GM19397 (cell line): ENCODE measurements around the gene CSTF2.
"Not testable (repeated sequence)": the region's sequence is repeated elsewhere in the genome, so short reads cannot be mapped to it uniquely, and the experiment has no call there.

Experiments used
- ATAC-seq: cut with Tn5 transposase; IDR thresholded peaks from one replicate; pipeline ENCODE4 v1.9.1; 2021; ENCODE audit warnings: mild to moderate bottlenecking, moderate library complexity; ENCODE audit not compliant: unreplicated experiment

CSTF2 gene

GRCh38 chrX:100819837-100820666 is at the start of gene CSTF2:
CSTF2 (plus strand) TSS chrX:100820391; CDS start chrX:100820417, 26 bp downstream.
- ATAC-seq = peak; percentile 99

- not testable (repeated sequence) for ATAC-seq
Observed at GRCh38 chrX:100796371-100796770, 23.8 kb upstream of the CSTF2 start.

GRCh38 chrX:100797359-100797758 is 22.8 kb upstream of the CSTF2 start:
- ATAC-seq = no peak

GRCh38 chrX:100798484-100799214 is 21.5 kb upstream of the CSTF2 start:
- no peak for ATAC-seq

- ATAC-seq = no peak
Observed at GRCh38 chrX:100802843-100803242, 17.3 kb upstream of the CSTF2 start.

- no peak for ATAC-seq
Observed at GRCh38 chrX:100804780-100805179, 15.4 kb upstream of the CSTF2 start.

- not testable (repeated sequence) for ATAC-seq
Observed at GRCh38 chrX:100808265-100808664, 11.9 kb upstream of the CSTF2 start.

- ATAC-seq = no peak
Observed at GRCh38 chrX:100812216-100813158, 7.7 kb upstream of the CSTF2 start.

GRCh38 chrX:100817340-100817739 is 2.9 kb upstream of the CSTF2 start:
- ATAC-seq = no peak

- ATAC-seq = no peak
Observed at GRCh38 chrX:100819534-100819836, 706 bp upstream of the CSTF2 start.

- ATAC-seq = peak; percentile 60
Observed at GRCh38 chrX:100829730-100830129, 9.5 kb downstream of the CSTF2 start.

GRCh38 chrX:100830143-100830542 is 10.0 kb downstream of the CSTF2 start:
- ATAC-seq = peak; percentile 19

GRCh38 chrX:100830547-100830946 is 10.4 kb downstream of the CSTF2 start:
- ATAC-seq = peak; percentile 44

GRCh38 chrX:100831219-100831946 is 11.2 kb downstream of the CSTF2 start:
- ATAC-seq = no peak

- ATAC-seq = no peak
Observed at GRCh38 chrX:100850317-100850716, 30.1 kb downstream of the CSTF2 start.

- ATAC-seq = no peak
Observed at GRCh38 chrX:100852810-100853209, 32.6 kb downstream of the CSTF2 start.

GRCh38 chrX:100863326-100863864 is 43.2 kb downstream of the CSTF2 start:
- no peak for ATAC-seq

GRCh38 chrX:100864657-100865391 is 44.6 kb downstream of the CSTF2 start:
- no peak for ATAC-seq

- no peak for ATAC-seq
Observed at GRCh38 chrX:100868273-100868672, 48.1 kb downstream of the CSTF2 start.

GRCh38 chrX:100870527-100870926 is 50.3 kb downstream of the CSTF2 start:
- no peak for ATAC-seq
